Stomach (tissue), 4 donors: Measurements from ENCODE around the gene PTP4A1.
A peak's percentile ranks its signal among the peaks of the same experiment; 100 is the strongest.

Experiments used
- CTCF ChIP-seq, 7 experiments: fragments of 450-650 bp in 4 of 7; fragments of 200-600 bp in 3 of 7; sonication (generic) in 3 of 7; IDR thresholded peaks; one replicate each; pipeline ENCODE4 v1.5.1; 2016 to 2019; ENCODE audit warnings: antibody characterized with exemption in 7 of 7, control low read depth in 2 of 7, mild to moderate bottlenecking in 1 of 7
- POLR2A ChIP-seq, 4 donors: fragments of 450-650 bp; IDR thresholded peaks; one replicate each; pipeline ENCODE4 v1.6.1; 2016; ENCODE audit warnings: antibody characterized with exemption in 4 of 4, control low read depth in 2 of 4, mild to moderate bottlenecking in 1 of 4, moderate library complexity in 1 of 4

GRCh38 chr6:63572044-63572746 lies at the start of gene PTP4A1, which contains the start of gene LOC128125822:
- TF ChIP-seq CTCF (IDR thresholded peaks at IDR 0.05) (no peak), POLR2A (IDR thresholded peaks at IDR 0.05) (peak in 3 of 4 donors; percentile 71 to 98 (median 75))
